GM18526 (cell line): ENCODE results near the gene C15orf62.

ENCODE experiments used
- POLR2A ChIP-seq: IDR thresholded peaks from 3 replicates; pipeline ENCODE4 v1.6.1; 2011; ENCODE audit not compliant: insufficient read length; ENCODE audit errors: extremely low read depth

The C15orf62 gene

GRCh38 chr15:40821195-40821594 is 51.4 kb downstream of the C15orf62 start:
- TF ChIP-seq POLR2A, result no peak
